ENCODE data around the gene SLC39A13. TPM values are rescaled to one million over a fixed set of nuclear protein-coding genes. Genes with fewer than 3 reads are reported as not detected.

Gene SLC39A13
- total RNA-seq, 2 experiments from 2014 or later = 19.2 to 20.0 TPM

Small RNA genes within 50 kb of the gene (microRNA-seq; reads per million reads assigned to microRNA genes)
- not detected for gene MIR4487

Other genes with a start within 250 kb of the SLC39A13 start
- gene ARFGAP2, start 231.7 kb upstream of the SLC39A13 start, total RNA-seq = 100 to 1,000 TPM in 1 of 2 experiments, 10 to 100 TPM in 1; 89.6 to 102 TPM
- 1 to 10 TPM; 2.0 to 2.1 TPM for gene PACSIN3, start 222.2 kb upstream of the SLC39A13 start, total RNA-seq
- 100 to 1,000 TPM; 164 to 171 TPM for gene DDB2, start 193.6 kb upstream of the SLC39A13 start, total RNA-seq
- 10 to 100 TPM; 26.7 to 27.5 TPM for gene ACP2, start 159.8 kb upstream of the SLC39A13 start, total RNA-seq
- gene NR1H3, start 150.6 kb upstream of the SLC39A13 start, total RNA-seq = 10 to 100 TPM; 11.7 to 12.6 TPM
- gene MADD, start 138.5 kb upstream of the SLC39A13 start, total RNA-seq = 10 to 100 TPM; 96.3 to 98.4 TPM
- not detected for gene MYBPC3, start 55.9 kb upstream of the SLC39A13 start, total RNA-seq
- not detected for gene SPI1, start 30.0 kb upstream of the SLC39A13 start, total RNA-seq
- 100 to 1,000 TPM; 179 TPM for gene PSMC3, start 17.8 kb downstream of the SLC39A13 start, total RNA-seq
- 1 to 10 TPM in 1 of 2 experiments, under 1 TPM in 1; 0.45 to 1.2 TPM for gene RAPSN, start 40.5 kb downstream of the SLC39A13 start, total RNA-seq
- 100 to 1,000 TPM; 104 to 111 TPM for gene CELF1, start 144.5 kb downstream of the SLC39A13 start, total RNA-seq
- gene PTPMT1, start 157.0 kb downstream of the SLC39A13 start, total RNA-seq = 10 to 100 TPM; 44.5 to 44.7 TPM
- gene KBTBD4, start 170.4 kb downstream of the SLC39A13 start, total RNA-seq = 10 to 100 TPM; 17.7 to 20.7 TPM
- 100 to 1,000 TPM; 114 to 121 TPM for gene NDUFS3, start 170.5 kb downstream of the SLC39A13 start, total RNA-seq
- gene FAM180B, start 178.1 kb downstream of the SLC39A13 start, total RNA-seq = not detected
- gene C1QTNF4, start 185.8 kb downstream of the SLC39A13 start, total RNA-seq = not detected
- gene MTCH2, start 234.0 kb downstream of the SLC39A13 start, total RNA-seq = 100 to 1,000 TPM; 110 to 115 TPM